H1 (cell line): ENCODE data around the gene EN2. TPM values are rescaled to one million over a fixed set of nuclear protein-coding genes. Genes with fewer than 3 reads are reported as not detected.

Source experiments
- BACH1 ChIP-seq: IDR thresholded peaks from 2 replicates; pipeline ENCODE4 v1.6.1; 2012; ENCODE audit warnings: low read length, improper control_type of control experiment
- CHD1 ChIP-seq: IDR thresholded peaks from 2 replicates; pipeline ENCODE4 v1.6.1; 2012; ENCODE audit warnings: low read depth, low read length, improper control_type of control experiment
- HDAC6 ChIP-seq: IDR thresholded peaks from one replicate; pipeline ENCODE4 v1.7.1; 2012; ENCODE audit warnings: low read depth, mild to moderate bottlenecking, inconsistent platforms, low read length, moderate library complexity
- NRF1 ChIP-seq: IDR thresholded peaks from 2 replicates; pipeline ENCODE4 v1.6.1; 2011; ENCODE audit warnings: mild to moderate bottlenecking, low read depth, low read length, improper control_type of control experiment
- RBBP5 ChIP-seq: IDR thresholded peaks from 2 replicates; pipeline ENCODE4 v1.7.1; 2012; ENCODE audit warnings: low read depth, mild to moderate bottlenecking, inconsistent platforms, low read length, moderate library complexity, borderline replicate concordance
- RNF2 ChIP-seq: fragments of 200-900, 300-1000 bp; sonication (generic); IDR thresholded peaks from 2 replicates; pipeline ENCODE4 v1.7.1; 2016; ENCODE audit warnings: borderline replicate concordance, low read depth, mild to moderate bottlenecking, antibody characterized with exemption, low read length; ENCODE audit not compliant: poor library complexity, severe bottlenecking; ENCODE audit errors: missing control alignments
- SP2 ChIP-seq: IDR thresholded peaks from 2 replicates; pipeline ENCODE4 v1.6.1; 2012; ENCODE audit warnings: mild to moderate bottlenecking, low read length, inconsistent platforms
- polyA plus RNA-seq, 7 experiments: library from polyadenylated mRNA; depleted of rRNA in 3 of 7; stranded (reverse) in 5 of 7; unstranded in 2 of 7; fragments of >200 nt in 5 of 7; fragments of 200-250 nt in 2 of 7; gene quantifications; 1 replicate in 5 of 7; 2 replicates in 1 of 7; 4 replicates in 1 of 7; pipeline versions ENCODE4 v1.2.1 to v1.2.3, GENCODE V29; 2011 to 2013; ENCODE audit warnings: missing spikeins in 2 of 7, mixed read lengths in 2 of 7
- total RNA-seq: library from RNA; stranded (reverse); fragmentation: NEBNext Ultra II Directional; extraction: Animal tissue kit (Norgen Biotek cat#: 25700); gene quantifications from 2 replicates; pipeline ENCODE4 v1.2.1, GENCODE V29; 2021
- TF ChIP-seq, protein P1 (sequence below): IDR thresholded peaks from 2 replicates; pipeline ENCODE4 v1.6.1; 2012; ENCODE audit warnings: low read length, inconsistent platforms
- TF ChIP-seq, protein P2 (sequence below), 3 experiments: IDR thresholded peaks; 1 replicate in 2 of 3; 2 replicates in 1 of 3; pipeline versions ENCODE4 v1.5.1 to v1.6.1; 2011; ENCODE audit warnings: low read length in 3 of 3, mild to moderate bottlenecking in 3 of 3, inconsistent platforms in 2 of 3, low read depth in 1 of 3, moderate library complexity in 1 of 3; ENCODE audit not compliant: insufficient read depth in 1 of 3; ENCODE audit errors: control extremely low read depth in 1 of 3

The EN2 gene
- total and polyA plus RNA-seq, 2 of the 8 experiments (the other 6 are each of a cell fraction or from before 2014, with no cell fraction given), result not detected

DNA sequence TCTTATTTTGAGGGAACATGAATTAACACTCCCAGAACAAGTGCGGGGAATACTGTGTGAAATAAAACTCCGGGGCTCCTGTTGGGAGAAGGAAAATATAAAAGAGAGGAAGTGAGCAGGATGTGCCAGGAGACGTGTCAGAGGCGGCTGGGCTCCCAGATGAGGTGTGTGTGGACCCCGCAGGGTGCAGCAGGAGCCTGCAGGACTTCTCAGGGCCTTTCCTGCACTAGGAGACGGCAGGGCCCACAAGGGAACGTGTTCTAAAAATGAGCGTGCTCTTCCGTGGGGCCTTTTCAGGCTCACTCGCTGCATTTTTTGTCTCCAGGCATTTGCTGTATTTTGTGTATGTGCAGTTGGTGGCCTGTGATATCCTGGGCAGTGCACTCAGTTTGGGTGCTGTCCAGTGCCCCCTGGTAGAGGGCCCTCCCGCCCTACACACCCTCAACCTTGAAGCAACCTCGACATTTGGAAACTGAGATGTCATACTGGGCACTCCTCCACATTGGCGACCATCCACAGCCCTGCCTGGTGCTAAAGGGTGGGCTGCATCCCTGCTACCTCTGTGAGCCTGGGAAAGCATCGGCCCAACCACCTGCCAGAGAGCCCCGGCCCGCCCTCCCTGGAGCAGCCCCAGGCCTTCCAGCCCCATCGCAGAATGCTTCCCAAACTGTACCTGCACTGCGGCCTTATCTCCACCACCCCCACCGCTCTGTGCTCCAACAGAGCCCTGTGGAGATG, 35.2 kb upstream of the EN2 start (continued):
- TF ChIP-seq CHD1 (no peak), RNF2 (no peak), BACH1 (no peak), RBBP5 (no peak), HDAC6 (no peak), NRF1 (no peak), SP2 (no peak)
- TF ChIP-seq, protein P1, sequence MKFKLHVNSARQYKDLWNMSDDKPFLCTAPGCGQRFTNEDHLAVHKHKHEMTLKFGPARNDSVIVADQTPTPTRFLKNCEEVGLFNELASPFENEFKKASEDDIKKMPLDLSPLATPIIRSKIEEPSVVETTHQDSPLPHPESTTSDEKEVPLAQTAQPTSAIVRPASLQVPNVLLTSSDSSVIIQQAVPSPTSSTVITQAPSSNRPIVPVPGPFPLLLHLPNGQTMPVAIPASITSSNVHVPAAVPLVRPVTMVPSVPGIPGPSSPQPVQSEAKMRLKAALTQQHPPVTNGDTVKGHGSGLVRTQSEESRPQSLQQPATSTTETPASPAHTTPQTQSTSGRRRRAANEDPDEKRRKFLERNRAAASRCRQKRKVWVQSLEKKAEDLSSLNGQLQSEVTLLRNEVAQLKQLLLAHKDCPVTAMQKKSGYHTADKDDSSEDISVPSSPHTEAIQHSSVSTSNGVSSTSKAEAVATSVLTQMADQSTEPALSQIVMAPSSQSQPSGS, result no peak
- TF ChIP-seq, protein P2, sequence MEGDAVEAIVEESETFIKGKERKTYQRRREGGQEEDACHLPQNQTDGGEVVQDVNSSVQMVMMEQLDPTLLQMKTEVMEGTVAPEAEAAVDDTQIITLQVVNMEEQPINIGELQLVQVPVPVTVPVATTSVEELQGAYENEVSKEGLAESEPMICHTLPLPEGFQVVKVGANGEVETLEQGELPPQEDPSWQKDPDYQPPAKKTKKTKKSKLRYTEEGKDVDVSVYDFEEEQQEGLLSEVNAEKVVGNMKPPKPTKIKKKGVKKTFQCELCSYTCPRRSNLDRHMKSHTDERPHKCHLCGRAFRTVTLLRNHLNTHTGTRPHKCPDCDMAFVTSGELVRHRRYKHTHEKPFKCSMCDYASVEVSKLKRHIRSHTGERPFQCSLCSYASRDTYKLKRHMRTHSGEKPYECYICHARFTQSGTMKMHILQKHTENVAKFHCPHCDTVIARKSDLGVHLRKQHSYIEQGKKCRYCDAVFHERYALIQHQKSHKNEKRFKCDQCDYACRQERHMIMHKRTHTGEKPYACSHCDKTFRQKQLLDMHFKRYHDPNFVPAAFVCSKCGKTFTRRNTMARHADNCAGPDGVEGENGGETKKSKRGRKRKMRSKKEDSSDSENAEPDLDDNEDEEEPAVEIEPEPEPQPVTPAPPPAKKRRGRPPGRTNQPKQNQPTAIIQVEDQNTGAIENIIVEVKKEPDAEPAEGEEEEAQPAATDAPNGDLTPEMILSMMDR (IDR thresholded peaks at IDR 0.05; ENCODE audit: control extremely low read depth in 1 of 3, insufficient read depth in 1 of 3, low read depth in 1 of 3, low read length in 3 of 3), result no peak
